Measurements from ENCODE around the gene GCC1. TPM values are rescaled to one million over a fixed set of nuclear protein-coding genes. Genes with fewer than 3 reads are reported as not detected.
A peak's percentile ranks its signal among the peaks of the same experiment; 100 is the strongest.

The GCC1 gene
- total and polyA plus RNA-seq, 5 donors from 2014 or later = 11.4 to 40.4 (median 16.1) TPM

DNA sequence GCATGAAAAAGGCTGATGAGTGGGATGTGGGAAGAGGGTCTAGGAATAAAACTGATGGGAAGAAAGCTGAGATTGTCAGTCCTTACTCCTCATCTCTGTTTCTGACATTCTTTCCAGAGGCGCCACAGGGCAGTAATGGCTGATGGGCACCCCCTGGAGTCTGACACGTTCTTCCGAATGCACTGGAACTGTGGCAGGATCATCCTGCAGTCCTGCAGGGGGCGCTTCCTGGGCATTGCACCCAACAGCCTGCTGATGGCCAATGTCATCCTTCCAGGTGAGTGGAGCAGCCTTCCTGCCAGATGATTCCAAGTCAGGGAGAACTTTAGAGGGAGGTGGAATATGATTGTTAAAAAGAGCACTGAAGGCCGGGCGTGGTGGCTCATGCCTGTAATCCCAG, 12.9 kb upstream of the GCC1 start:
- no peaks in the 10 kb centered on the region for H3K9me3 Mint-ChIP-seq
- Histone ChIP-seq H3K27ac (ENCODE audit: insufficient read depth, low read length, poor library complexity, severe bottlenecking) (no peak overlapping the region), H3K4me3 (ENCODE audit: low read depth, low read length) (no peak overlapping the region), H3K36me3 (ENCODE audit: control insufficient read depth, insufficient read depth, low read length) (no peaks in the 10 kb centered on the region), H3K27me3 (ENCODE audit: control insufficient read depth, insufficient read depth, low read length) (no peaks in the 10 kb centered on the region), H3K9me3 (ENCODE audit: control insufficient read depth in 2 of 2, low read length in 2 of 2) (no peaks in the 10 kb centered on the region), H3K4me1 (ENCODE audit: control insufficient read depth, insufficient read depth, low read length, poor library complexity, severe bottlenecking) (no peaks in the 10 kb centered on the region)
- ATAC-seq (ENCODE audit: low read depth in 2 of 2) = no peak
- peak in 1 of 3 donors; percentile 6 for DNase-seq
- H3K27me3 Mint-ChIP-seq = peaks cover 8% of the 10 kb centered on the region
- no peaks in the 10 kb centered on the region for H3K4me1 Mint-ChIP-seq
- peaks cover 11% of the 10 kb centered on the region for H3K36me3 Mint-ChIP-seq
- no peak overlapping the region for H3K27ac Mint-ChIP-seq
- H3K4me3 Mint-ChIP-seq = no peak overlapping the region

DNA sequence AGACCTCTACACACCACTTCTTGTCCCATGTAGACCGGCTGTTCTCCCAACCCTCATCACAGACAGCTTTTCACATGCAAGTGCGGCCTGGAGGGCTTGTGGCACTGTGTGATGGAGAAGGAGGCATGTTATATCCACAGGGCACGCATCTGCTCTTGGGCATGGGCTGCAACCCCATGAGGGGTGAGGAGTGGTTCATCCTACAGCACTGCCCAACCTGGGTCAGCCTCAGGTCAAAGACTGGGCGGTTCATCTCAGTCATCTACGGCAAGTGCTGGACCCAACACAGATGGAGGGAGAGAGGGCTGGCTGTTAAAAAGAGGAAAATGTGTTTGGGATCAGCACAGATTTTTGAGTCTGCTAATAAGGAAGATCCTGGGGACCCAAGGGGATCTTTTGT, 10.3 kb upstream of the GCC1 start:
- Histone ChIP-seq H3K4me3 (ENCODE audit: low read depth, low read length) (no peak overlapping the region), H3K27ac (ENCODE audit: insufficient read depth, low read length, poor library complexity, severe bottlenecking) (no peak overlapping the region), H3K27me3 (ENCODE audit: control insufficient read depth, insufficient read depth, low read length) (no peaks in the 10 kb centered on the region), H3K9me3 (ENCODE audit: control insufficient read depth in 2 of 2, low read length in 2 of 2) (no peaks in the 10 kb centered on the region), H3K36me3 (ENCODE audit: control insufficient read depth, insufficient read depth, low read length) (peaks cover 11% of the 10 kb centered on the region), H3K4me1 (ENCODE audit: control insufficient read depth, insufficient read depth, low read length, poor library complexity, severe bottlenecking) (no peaks in the 10 kb centered on the region)
- DNase-seq (no peak), ATAC-seq (ENCODE audit: low read depth in 2 of 2) (no peak)
- peaks cover 4% of the 10 kb centered on the region for H3K27me3 Mint-ChIP-seq
- H3K9me3 Mint-ChIP-seq = no peaks in the 10 kb centered on the region
- H3K36me3 Mint-ChIP-seq = peaks cover 15% of the 10 kb centered on the region
- no peak overlapping the region for H3K4me3 Mint-ChIP-seq
- peaks cover 0 to 7% (median under 1%) of the 10 kb centered on the region in 4 donors for H3K4me1 Mint-ChIP-seq
- H3K27ac Mint-ChIP-seq = no peak overlapping the region

DNA sequence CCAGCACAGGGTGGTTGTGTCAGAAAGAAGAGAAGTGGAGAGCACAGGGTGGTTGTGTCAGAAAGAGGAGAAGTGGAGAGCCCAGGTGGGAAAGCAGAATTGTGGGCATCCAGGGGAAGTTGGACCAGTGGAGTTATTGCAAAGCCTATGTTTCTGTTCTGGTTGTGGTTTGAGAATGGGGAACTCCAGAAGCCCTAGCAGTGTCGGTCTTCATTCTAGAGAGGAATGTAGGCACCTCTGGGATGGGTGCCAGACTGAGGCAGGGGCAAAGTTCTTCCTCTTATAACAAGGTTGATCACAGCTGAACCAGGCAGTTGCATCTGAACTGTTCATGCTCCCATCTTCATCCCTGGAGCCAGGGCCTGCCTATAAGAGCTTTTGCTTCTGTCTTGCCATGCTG, 9.1 kb upstream of the GCC1 start:
- Mint-ChIP-seq H3K36me3 (peaks cover 11% of the 10 kb centered on the region), H3K4me1 (peaks cover 5 to 18% (median 9%) of the 10 kb centered on the region in 4 donors), H3K4me3 (no peak overlapping the region), H3K9me3 (no peaks in the 10 kb centered on the region), H3K27ac (peak overlapping the region in 1 of 3 donors; percentile 52), H3K27me3 (peaks cover 4% of the 10 kb centered on the region)
- peaks cover 5% of the 10 kb centered on the region for H3K4me1 ChIP-seq (ENCODE audit: control insufficient read depth, insufficient read depth, low read length, poor library complexity, severe bottlenecking)
- no peak overlapping the region for H3K4me3 ChIP-seq (ENCODE audit: low read depth, low read length)
- H3K9me3 ChIP-seq (ENCODE audit: control insufficient read depth in 2 of 2, low read length in 2 of 2) = no peaks in the 10 kb centered on the region
- DNase-seq = no peak
- ATAC-seq (ENCODE audit: low read depth in 2 of 2) = no peak
- no peaks in the 10 kb centered on the region for H3K27me3 ChIP-seq (ENCODE audit: control insufficient read depth, insufficient read depth, low read length)
- H3K36me3 ChIP-seq (ENCODE audit: control insufficient read depth, insufficient read depth, low read length) = peaks cover 13% of the 10 kb centered on the region
- H3K27ac ChIP-seq (ENCODE audit: insufficient read depth, low read length, poor library complexity, severe bottlenecking) = no peak overlapping the region

DNA sequence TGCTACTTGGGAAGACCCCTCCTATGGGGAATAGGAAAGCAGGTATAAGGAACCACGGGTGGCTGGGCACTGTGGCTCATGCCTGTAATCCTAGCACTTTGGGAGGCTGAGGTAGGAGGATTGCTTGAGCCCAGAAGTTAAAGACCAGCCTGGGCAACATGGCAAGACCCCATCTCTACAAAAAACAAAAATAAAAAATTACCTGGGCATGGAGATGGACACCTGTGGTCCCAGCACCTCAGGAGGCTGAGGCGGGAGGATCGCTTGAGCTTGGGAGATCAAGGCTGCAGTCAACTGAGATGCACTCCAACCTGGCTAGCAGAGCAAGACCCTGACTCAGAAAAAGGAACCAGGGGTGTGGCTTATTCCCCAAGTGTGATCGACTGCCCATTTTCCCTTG, 7.2 kb upstream of the GCC1 start:
- ATAC-seq (ENCODE audit: low read depth in 2 of 2) (no peak), DNase-seq (no peak)
- Mint-ChIP-seq H3K4me1 (peaks cover 9 to 27% (median 16%) of the 10 kb centered on the region in 4 donors), H3K27ac (no peak overlapping the region), H3K36me3 (peaks cover 11% of the 10 kb centered on the region), H3K27me3 (no peaks in the 10 kb centered on the region), H3K9me3 (peaks cover 0 to 1% (median 0%) of the 10 kb centered on the region in 7 donors), H3K4me3 (no peak overlapping the region)
- Histone ChIP-seq H3K27me3 (ENCODE audit: control insufficient read depth, insufficient read depth, low read length) (no peaks in the 10 kb centered on the region), H3K4me3 (ENCODE audit: low read depth, low read length) (no peak overlapping the region), H3K27ac (ENCODE audit: insufficient read depth, low read length, poor library complexity, severe bottlenecking) (no peak overlapping the region), H3K4me1 (ENCODE audit: control insufficient read depth, insufficient read depth, low read length, poor library complexity, severe bottlenecking) (peaks cover 20% of the 10 kb centered on the region), H3K36me3 (ENCODE audit: control insufficient read depth, insufficient read depth, low read length) (peaks cover 13% of the 10 kb centered on the region), H3K9me3 (ENCODE audit: control insufficient read depth in 2 of 2, low read length in 2 of 2) (no peaks in the 10 kb centered on the region)

DNA sequence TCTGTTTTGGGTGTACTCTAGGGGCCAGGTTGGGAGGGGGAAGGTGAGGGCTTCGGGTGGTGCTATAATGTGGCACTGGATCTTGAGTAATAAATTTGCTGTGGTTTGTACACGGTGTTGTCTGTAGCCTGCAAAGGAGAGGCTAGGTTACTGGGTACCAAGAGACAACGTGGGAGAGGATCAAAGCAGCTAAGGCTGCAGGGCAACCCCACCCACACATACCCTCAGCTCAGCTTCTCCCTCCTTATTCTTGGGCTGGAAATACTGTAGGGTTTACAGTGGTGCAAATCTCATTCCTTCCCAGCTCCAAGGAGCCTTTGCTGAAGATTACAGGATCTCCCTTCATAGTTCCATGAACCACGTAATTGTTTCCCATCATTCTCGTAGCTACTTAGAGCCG, 6.2 kb upstream of the GCC1 start:
- H3K4me1 ChIP-seq (ENCODE audit: control insufficient read depth, insufficient read depth, low read length, poor library complexity, severe bottlenecking) = peaks cover 23% of the 10 kb centered on the region
- H3K4me3 ChIP-seq (ENCODE audit: low read depth, low read length) = no peak overlapping the region
- H3K36me3 ChIP-seq (ENCODE audit: control insufficient read depth, insufficient read depth, low read length) = peaks cover 13% of the 10 kb centered on the region
- peak overlapping the region; percentile 42 to 81 (median 50) for H3K4me3 Mint-ChIP-seq
- no peak overlapping the region for H3K27ac ChIP-seq (ENCODE audit: insufficient read depth, low read length, poor library complexity, severe bottlenecking)
- H3K27me3 Mint-ChIP-seq = peaks cover 4% of the 10 kb centered on the region
- peaks cover 11% of the 10 kb centered on the region for H3K36me3 Mint-ChIP-seq
- H3K9me3 ChIP-seq (ENCODE audit: control insufficient read depth in 2 of 2, low read length in 2 of 2) = no peaks in the 10 kb centered on the region
- peaks cover 9 to 31% (median 22%) of the 10 kb centered on the region in 4 donors for H3K4me1 Mint-ChIP-seq
- H3K27me3 ChIP-seq (ENCODE audit: control insufficient read depth, insufficient read depth, low read length) = no peaks in the 10 kb centered on the region
- no peak for ATAC-seq (ENCODE audit: low read depth in 2 of 2)
- H3K9me3 Mint-ChIP-seq = peaks cover 0 to 1% (median 0%) of the 10 kb centered on the region in 7 donors
- H3K27ac Mint-ChIP-seq = no peak overlapping the region
- DNase-seq = no peak

DNA sequence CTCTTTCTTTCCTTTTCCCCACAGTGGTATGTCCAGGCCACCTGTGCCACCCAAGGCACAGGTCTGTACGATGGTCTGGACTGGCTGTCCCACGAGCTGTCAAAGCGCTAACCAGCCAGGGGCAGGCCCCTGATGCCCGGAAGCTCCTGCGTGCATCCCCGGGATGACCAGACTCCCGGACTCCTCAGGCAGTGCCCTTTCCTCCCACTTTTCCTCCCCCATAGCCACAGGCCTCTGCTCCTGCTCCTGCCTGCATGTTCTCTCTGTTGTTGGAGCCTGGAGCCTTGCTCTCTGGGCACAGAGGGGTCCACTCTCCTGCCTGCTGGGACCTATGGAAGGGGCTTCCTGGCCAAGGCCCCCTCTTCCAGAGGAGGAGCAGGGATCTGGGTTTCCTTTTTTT, 5.8 kb upstream of the GCC1 start:
- DNase-seq (no peak), ATAC-seq (ENCODE audit: low read depth in 2 of 2) (no peak)
- Mint-ChIP-seq H3K27ac (no peak overlapping the region), H3K4me1 (peaks cover 9 to 35% (median 26%) of the 10 kb centered on the region in 4 donors), H3K9me3 (peaks cover 0 to 1% (median 0%) of the 10 kb centered on the region in 7 donors), H3K36me3 (peaks cover 11% of the 10 kb centered on the region), H3K4me3 (peak overlapping the region; percentile 42 to 81 (median 50)), H3K27me3 (peaks cover 4% of the 10 kb centered on the region)
- no peak overlapping the region for H3K4me3 ChIP-seq (ENCODE audit: low read depth, low read length)
- no peak overlapping the region for H3K27ac ChIP-seq (ENCODE audit: insufficient read depth, low read length, poor library complexity, severe bottlenecking)
- H3K27me3 ChIP-seq (ENCODE audit: control insufficient read depth, insufficient read depth, low read length) = no peaks in the 10 kb centered on the region
- peaks cover 23% of the 10 kb centered on the region for H3K4me1 ChIP-seq (ENCODE audit: control insufficient read depth, insufficient read depth, low read length, poor library complexity, severe bottlenecking)
- peaks cover 13% of the 10 kb centered on the region for H3K36me3 ChIP-seq (ENCODE audit: control insufficient read depth, insufficient read depth, low read length)
- H3K9me3 ChIP-seq (ENCODE audit: control insufficient read depth in 2 of 2, low read length in 2 of 2) = no peaks in the 10 kb centered on the region

DNA sequence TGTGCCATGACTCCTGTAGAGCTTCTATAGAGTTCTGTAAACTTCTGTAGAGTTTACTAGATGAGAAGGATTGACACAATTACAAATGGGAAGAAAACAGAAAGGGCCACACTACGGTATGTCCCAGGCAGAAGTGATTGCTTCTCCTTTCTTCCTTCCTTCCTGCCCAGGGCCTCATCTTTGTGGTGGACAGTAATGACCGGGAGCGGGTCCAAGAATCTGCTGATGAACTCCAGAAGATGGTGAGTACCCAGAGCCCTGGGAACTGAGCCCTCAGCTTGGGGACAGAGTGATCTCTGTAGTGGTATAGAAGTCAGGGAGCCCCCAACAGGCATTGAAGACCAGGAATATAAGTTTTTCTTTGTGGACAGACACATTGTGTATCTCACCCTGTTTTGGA, 4.5 kb upstream of the GCC1 start:
- peaks cover 9 to 44% (median 32%) of the 10 kb centered on the region in 4 donors for H3K4me1 Mint-ChIP-seq
- H3K4me3 Mint-ChIP-seq = peak overlapping the region; percentile 93 to 99 (median 98)
- ATAC-seq (ENCODE audit: low read depth in 2 of 2) = no peak
- peaks cover 13% of the 10 kb centered on the region for H3K36me3 ChIP-seq (ENCODE audit: control insufficient read depth, insufficient read depth, low read length)
- no peak overlapping the region for H3K27ac ChIP-seq (ENCODE audit: insufficient read depth, low read length, poor library complexity, severe bottlenecking)
- H3K4me1 ChIP-seq (ENCODE audit: control insufficient read depth, insufficient read depth, low read length, poor library complexity, severe bottlenecking) = peaks cover 30% of the 10 kb centered on the region
- no peak for DNase-seq
- H3K27me3 ChIP-seq (ENCODE audit: control insufficient read depth, insufficient read depth, low read length) = no peaks in the 10 kb centered on the region
- H3K4me3 ChIP-seq (ENCODE audit: low read depth, low read length) = no peak overlapping the region
- H3K27ac Mint-ChIP-seq = peak overlapping the region; percentile 65 to 96 (median 82)
- no peaks in the 10 kb centered on the region for H3K9me3 ChIP-seq (ENCODE audit: control insufficient read depth in 2 of 2, low read length in 2 of 2)
- H3K27me3 Mint-ChIP-seq = peaks cover 4% of the 10 kb centered on the region
- H3K36me3 Mint-ChIP-seq = peaks cover 11% of the 10 kb centered on the region
- H3K9me3 Mint-ChIP-seq = peaks cover 0 to 1% (median 0%) of the 10 kb centered on the region in 7 donors

Data from CD4-positive, CD25-positive, alpha-beta regulatory T cell (primary cell).